ENCODE results near the gene FRMD6.

The FRMD6 gene

DNA sequence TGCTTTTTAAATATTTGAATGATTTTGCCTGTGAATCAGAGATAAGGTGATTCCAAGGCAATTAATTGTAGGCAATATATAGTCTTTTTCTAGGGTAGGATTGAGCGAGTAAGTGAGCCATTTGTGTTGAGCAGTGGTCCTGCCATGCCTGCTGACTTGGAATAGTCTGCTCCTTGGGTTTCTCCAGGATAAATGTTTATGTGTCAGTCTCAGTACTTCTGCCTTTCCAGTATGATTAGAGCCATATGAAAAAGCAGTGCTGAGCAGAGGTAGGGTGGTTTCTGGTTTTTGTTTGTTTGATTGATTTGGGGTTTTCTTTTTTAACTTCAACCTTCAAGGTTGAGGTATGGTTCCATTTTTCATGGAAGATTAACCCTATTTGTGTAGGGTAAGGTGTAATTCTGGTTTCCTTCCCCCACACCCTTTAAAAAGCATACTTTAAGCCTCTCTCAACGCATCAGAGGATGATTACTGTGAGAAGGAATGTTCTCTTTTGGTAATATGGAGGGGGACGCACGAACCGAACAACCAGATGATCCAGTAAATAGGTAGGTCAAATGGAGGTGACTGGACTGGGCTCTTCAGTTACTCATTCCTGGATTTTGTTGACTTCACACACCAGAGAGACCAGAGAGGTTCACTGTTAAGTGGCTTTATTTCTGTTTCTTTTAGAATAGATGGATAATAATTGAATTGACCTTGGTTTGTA lies 22.7 kb downstream of the FRMD6 start:
- TF ChIP-seq, protein P1, sequence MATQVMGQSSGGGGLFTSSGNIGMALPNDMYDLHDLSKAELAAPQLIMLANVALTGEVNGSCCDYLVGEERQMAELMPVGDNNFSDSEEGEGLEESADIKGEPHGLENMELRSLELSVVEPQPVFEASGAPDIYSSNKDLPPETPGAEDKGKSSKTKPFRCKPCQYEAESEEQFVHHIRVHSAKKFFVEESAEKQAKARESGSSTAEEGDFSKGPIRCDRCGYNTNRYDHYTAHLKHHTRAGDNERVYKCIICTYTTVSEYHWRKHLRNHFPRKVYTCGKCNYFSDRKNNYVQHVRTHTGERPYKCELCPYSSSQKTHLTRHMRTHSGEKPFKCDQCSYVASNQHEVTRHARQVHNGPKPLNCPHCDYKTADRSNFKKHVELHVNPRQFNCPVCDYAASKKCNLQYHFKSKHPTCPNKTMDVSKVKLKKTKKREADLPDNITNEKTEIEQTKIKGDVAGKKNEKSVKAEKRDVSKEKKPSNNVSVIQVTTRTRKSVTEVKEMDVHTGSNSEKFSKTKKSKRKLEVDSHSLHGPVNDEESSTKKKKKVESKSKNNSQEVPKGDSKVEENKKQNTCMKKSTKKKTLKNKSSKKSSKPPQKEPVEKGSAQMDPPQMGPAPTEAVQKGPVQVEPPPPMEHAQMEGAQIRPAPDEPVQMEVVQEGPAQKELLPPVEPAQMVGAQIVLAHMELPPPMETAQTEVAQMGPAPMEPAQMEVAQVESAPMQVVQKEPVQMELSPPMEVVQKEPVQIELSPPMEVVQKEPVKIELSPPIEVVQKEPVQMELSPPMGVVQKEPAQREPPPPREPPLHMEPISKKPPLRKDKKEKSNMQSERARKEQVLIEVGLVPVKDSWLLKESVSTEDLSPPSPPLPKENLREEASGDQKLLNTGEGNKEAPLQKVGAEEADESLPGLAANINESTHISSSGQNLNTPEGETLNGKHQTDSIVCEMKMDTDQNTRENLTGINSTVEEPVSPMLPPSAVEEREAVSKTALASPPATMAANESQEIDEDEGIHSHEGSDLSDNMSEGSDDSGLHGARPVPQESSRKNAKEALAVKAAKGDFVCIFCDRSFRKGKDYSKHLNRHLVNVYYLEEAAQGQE (IDR thresholded peaks at IDR 0.05; ENCODE audit: insufficient replicate concordance, low read depth) = no peak
- TF ChIP-seq POLR2AphosphoS5 (IDR thresholded peaks at IDR 0.05; ENCODE audit: low read depth) (no peak), GABPA (IDR thresholded peaks at IDR 0.05; ENCODE audit: low read depth) (no peak), SPI1 (IDR thresholded peaks at IDR 0.05; ENCODE audit: borderline replicate concordance, low read depth) (no peak)
- TF ChIP-seq, protein P2, sequence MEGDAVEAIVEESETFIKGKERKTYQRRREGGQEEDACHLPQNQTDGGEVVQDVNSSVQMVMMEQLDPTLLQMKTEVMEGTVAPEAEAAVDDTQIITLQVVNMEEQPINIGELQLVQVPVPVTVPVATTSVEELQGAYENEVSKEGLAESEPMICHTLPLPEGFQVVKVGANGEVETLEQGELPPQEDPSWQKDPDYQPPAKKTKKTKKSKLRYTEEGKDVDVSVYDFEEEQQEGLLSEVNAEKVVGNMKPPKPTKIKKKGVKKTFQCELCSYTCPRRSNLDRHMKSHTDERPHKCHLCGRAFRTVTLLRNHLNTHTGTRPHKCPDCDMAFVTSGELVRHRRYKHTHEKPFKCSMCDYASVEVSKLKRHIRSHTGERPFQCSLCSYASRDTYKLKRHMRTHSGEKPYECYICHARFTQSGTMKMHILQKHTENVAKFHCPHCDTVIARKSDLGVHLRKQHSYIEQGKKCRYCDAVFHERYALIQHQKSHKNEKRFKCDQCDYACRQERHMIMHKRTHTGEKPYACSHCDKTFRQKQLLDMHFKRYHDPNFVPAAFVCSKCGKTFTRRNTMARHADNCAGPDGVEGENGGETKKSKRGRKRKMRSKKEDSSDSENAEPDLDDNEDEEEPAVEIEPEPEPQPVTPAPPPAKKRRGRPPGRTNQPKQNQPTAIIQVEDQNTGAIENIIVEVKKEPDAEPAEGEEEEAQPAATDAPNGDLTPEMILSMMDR (IDR thresholded peaks at IDR 0.05; ENCODE audit: insufficient read depth, low read length) = no peak
- peaks cover 8% of the 10 kb centered on the region for H3K27me3 ChIP-seq (ENCODE audit: insufficient read depth, poor library complexity, severe bottlenecking)
- H3K4me3 ChIP-seq (replicated peaks; ENCODE audit: insufficient read depth, low read length) = no peak overlapping the region
- no peak overlapping the region for H3K27ac ChIP-seq (replicated peaks)
- no peak for DNase-seq (ENCODE audit: low read depth in 1 of 2, low spot score in 1 of 2)

DNA sequence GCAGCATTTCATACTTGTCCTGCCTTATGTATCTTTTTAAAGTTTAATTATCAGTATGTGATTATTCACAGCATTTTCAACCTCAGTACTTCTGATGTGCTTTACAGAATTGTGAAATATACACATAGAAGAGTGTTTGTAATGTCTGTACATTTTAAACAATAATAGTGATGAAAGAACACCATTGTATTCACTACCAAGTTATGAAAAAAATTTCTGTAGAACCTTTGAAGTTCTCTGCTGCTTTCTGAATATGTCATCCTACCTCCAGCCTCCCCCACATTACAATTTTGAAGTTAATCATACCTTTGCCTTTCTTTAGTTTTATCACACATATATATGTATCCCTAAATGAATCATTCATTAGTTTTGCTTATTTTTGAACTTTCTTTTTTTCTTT lies 24.8 kb downstream of the FRMD6 start:
- TF ChIP-seq GABPA (IDR thresholded peaks at IDR 0.05; ENCODE audit: low read depth) (no peak), SPI1 (IDR thresholded peaks at IDR 0.05; ENCODE audit: borderline replicate concordance, low read depth) (no peak)
- Histone ChIP-seq H3K27ac (replicated peaks) (no peak overlapping the region), H3K27me3 (ENCODE audit: insufficient read depth, poor library complexity, severe bottlenecking) (peaks cover 8% of the 10 kb centered on the region), H3K4me3 (replicated peaks; ENCODE audit: insufficient read depth, low read length) (no peak overlapping the region)
- DNase-seq (ENCODE audit: low read depth in 1 of 2, low spot score in 1 of 2) = no peak

DNA sequence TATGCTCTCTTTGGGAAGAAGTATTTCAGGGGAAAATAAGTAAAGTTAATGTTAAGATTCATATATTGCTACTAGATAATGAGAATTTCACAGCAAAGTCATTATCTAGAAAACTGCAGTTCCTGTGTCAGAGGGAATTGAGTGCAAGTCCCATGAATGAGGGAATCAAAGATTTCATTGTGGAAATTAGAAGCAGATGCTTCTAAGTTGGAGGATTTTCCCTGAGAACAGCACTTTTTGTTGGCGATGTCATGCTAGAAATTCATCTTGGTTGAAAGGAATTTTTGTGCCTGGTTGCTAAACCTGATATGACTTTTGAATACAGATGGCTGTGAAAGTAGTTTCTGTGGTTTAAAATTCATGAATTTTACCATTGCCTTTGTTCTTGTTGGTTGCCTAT lies 25.6 kb downstream of the FRMD6 start:
- DNase-seq (ENCODE audit: low read depth in 1 of 2, low spot score in 1 of 2) = no peak
- no peak overlapping the region for H3K4me3 ChIP-seq (replicated peaks; ENCODE audit: insufficient read depth, low read length)

More for the DNA sequence above, 25.6 kb downstream of the FRMD6 start:
- H3K27me3 ChIP-seq (ENCODE audit: insufficient read depth, poor library complexity, severe bottlenecking) = peaks cover 8% of the 10 kb centered on the region
- no peak overlapping the region for H3K27ac ChIP-seq (replicated peaks)
- TF ChIP-seq GABPA (IDR thresholded peaks at IDR 0.05; ENCODE audit: low read depth) = no peak
- TF ChIP-seq, protein P1 (IDR thresholded peaks at IDR 0.05; ENCODE audit: insufficient replicate concordance, low read depth) = no peak
- no peak for TF ChIP-seq POLR2AphosphoS5 (IDR thresholded peaks at IDR 0.05; ENCODE audit: low read depth)
- TF ChIP-seq, protein P2 (IDR thresholded peaks at IDR 0.05; ENCODE audit: insufficient read depth, low read length) = no peak
- TF ChIP-seq SPI1 (IDR thresholded peaks at IDR 0.05; ENCODE audit: borderline replicate concordance, low read depth) = no peak
